GM12864 (cell line): ENCODE measurements around the gene NEDD8.

Experiments
- DNase-seq: peaks from one replicate; pipeline ENCODE4 v3.0.0-alpha.2; 2011; ENCODE audit warnings: low read depth
- H3K4me3 ChIP-seq: 2 replicates; pipeline ENCODE4 v1.5.1; 2011; ENCODE audit warnings: mild to moderate bottlenecking, low read depth, low read length, control low read depth
- TF ChIP-seq, protein P1 (sequence below): IDR thresholded peaks from 2 replicates; pipeline ENCODE4 v1.5.1; 2011; ENCODE audit warnings: low read depth, mild to moderate bottlenecking, moderate library complexity, low read length, control low read depth, inconsistent platforms; ENCODE audit errors: missing control alignments

Gene NEDD8

GRCh38 chr14:24185741-24186140 lies 46.4 kb downstream of the NEDD8 start:
- no peak for DNase-seq
- H3K4me3 ChIP-seq = no peak overlapping the region
- TF ChIP-seq, protein P1, sequence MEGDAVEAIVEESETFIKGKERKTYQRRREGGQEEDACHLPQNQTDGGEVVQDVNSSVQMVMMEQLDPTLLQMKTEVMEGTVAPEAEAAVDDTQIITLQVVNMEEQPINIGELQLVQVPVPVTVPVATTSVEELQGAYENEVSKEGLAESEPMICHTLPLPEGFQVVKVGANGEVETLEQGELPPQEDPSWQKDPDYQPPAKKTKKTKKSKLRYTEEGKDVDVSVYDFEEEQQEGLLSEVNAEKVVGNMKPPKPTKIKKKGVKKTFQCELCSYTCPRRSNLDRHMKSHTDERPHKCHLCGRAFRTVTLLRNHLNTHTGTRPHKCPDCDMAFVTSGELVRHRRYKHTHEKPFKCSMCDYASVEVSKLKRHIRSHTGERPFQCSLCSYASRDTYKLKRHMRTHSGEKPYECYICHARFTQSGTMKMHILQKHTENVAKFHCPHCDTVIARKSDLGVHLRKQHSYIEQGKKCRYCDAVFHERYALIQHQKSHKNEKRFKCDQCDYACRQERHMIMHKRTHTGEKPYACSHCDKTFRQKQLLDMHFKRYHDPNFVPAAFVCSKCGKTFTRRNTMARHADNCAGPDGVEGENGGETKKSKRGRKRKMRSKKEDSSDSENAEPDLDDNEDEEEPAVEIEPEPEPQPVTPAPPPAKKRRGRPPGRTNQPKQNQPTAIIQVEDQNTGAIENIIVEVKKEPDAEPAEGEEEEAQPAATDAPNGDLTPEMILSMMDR = no peak

- no peak overlapping the region for H3K4me3 ChIP-seq
- DNase-seq = no peak
- TF ChIP-seq, protein P1 = no peak
Measured at GRCh38 chr14:24185026-24185425, 47.1 kb downstream of the NEDD8 start.

DNA sequence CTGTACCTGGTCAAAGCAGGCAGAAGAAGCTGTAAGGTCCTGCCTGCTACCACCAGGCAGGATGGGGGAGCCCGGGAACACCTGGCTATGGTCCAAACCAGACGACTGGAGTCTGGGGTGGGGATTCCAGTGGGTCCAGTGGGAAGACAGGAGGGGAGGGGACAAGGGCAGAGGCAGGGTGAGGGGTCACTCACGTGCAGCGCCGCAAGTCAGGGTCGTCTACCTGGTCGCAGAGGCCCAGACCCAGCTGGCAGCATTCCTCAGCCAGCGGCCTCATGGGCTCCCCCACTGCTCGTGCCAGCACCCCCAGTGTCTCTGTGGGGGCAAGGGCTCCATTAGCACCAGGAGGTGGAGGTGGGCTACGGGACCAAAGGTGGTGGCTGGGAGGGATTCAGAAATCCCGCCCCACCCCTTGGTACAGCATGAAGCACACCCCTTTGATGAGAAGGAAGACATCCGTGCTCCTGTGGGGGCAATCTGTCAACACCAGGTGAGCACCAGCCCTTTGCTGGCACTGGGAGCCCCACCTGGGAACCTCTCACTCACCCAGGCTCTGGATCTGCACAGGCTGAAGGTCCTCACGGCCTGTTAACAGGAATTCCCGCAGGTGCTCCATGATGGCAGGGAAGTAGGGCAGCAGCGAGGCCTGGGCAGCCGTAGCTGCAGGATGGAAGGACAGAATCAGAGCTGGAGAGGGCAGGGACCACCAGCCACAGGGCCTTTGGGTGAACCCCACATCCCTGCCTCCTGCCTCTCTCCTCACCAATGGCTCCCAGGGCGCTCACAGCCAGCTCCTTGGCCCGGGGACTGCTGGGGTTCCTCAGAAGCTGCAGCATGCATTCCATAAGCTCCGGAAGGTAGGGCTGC lies 47.8 kb downstream of the NEDD8 start:
- TF ChIP-seq, protein P1 = no peak
- no peak overlapping the region for H3K4me3 ChIP-seq
- DNase-seq = no peak

GRCh38 chr14:24183014-24183481 lies 49.1 kb downstream of the NEDD8 start:
- no peak for DNase-seq
- TF ChIP-seq, protein P1 = no peak
- no peak overlapping the region for H3K4me3 ChIP-seq

GRCh38 chr14:24182110-24182882 lies 49.9 kb downstream of the NEDD8 start:
- no peak for DNase-seq
- TF ChIP-seq, protein P1 = no peak
- H3K4me3 ChIP-seq = no peak overlapping the region

GRCh38 chr14:24181371-24182077 lies 50.6 kb downstream of the NEDD8 start:
- TF ChIP-seq, protein P1 = no peak
- DNase-seq = no peak
- no peak overlapping the region for H3K4me3 ChIP-seq
